GM13977 (cell line): ENCODE data around the gene U2SURP.

ENCODE experiments used
- DNase-seq: peaks from one replicate; pipeline ENCODE4 v3.0.0; 2012; ENCODE audit warnings: low spot score
- CTCF ChIP-seq: IDR thresholded peaks from 2 replicates; pipeline ENCODE4 v1.5.1; 2012; ENCODE audit warnings: mild to moderate bottlenecking, control low read depth; ENCODE audit not compliant: insufficient read depth; ENCODE audit errors: extremely low read depth, missing control alignments
- in situ Hi-C: fragments of 300-500 bp; cut with MboI; formaldehyde crosslinking; loops from one replicate; pipeline ENCODE4 v1.12.0; 2022; ENCODE audit warnings: low sequenced_read_pairs, low pct_unique_long_range_greater_than_20kb, mixed read lengths, inconsistent platforms; ENCODE audit not compliant: unreplicated experiment

The U2SURP gene

DNA sequence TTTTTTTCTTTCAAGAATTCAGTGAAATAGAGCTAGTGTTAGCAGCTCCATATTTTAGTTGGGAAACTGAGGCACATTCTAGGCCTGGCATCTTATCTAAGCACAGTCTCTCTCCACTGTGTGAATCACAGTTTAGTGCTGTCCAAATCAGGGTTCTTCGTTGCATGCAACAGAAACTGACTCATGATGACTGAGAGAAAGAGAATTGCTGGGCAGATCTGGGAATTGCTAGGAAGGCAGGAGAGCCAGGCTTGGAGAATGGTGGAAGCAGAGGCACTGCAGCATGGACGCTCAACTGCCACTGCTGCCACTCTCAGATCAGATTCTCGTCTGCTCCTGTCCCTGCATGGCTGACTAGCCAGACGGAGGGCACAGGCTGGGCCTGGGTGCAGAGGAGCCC is 77.5 kb downstream of the U2SURP start:
- no peak for TF ChIP-seq CTCF
- no peak for DNase-seq
- in situ Hi-C loops: no loop called here

DNA sequence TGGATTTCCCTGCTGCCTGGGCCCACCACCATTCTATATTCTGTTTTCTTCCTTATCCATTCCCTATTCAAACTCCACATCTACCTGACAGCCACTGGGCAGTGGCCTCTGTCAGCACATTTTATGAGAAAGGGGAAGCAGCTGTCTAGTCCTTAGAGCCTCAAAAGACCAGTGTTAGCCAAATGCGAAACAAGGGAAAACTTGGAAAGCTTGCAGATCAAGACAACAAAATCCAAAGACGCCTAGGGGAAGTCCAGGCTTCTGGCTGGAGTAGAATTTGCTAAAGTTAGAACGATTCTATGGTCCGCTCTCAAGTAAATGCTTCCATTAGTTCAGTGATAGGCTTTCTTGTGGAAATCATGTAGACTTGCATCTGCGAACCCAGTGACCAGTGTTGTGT is 78.8 kb downstream of the U2SURP start:
- TF ChIP-seq CTCF: no peak
- in situ Hi-C loops: no loop called here
- DNase-seq: no peak

DNA sequence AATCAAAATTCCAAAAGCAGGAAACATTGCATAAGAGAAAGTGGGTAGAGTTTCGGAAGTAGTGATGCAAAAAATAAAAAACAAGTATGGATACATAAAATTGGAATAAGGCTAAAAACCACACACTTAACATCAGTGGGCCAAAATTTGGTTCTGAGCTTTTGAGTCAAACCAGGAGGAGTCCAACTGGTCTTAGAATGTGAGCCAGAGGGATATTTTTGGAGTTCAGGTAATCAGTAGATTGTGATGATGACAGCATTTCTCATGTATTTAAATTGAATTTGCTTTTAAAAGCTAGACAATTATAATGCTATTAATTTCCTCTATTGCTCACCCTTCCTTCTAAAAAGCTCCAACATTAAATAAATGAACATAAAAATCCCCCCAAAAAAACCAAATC is 80.0 kb downstream of the U2SURP start:
- no peak for DNase-seq
- no peak for TF ChIP-seq CTCF
- in situ Hi-C loops: no loop called here

DNA sequence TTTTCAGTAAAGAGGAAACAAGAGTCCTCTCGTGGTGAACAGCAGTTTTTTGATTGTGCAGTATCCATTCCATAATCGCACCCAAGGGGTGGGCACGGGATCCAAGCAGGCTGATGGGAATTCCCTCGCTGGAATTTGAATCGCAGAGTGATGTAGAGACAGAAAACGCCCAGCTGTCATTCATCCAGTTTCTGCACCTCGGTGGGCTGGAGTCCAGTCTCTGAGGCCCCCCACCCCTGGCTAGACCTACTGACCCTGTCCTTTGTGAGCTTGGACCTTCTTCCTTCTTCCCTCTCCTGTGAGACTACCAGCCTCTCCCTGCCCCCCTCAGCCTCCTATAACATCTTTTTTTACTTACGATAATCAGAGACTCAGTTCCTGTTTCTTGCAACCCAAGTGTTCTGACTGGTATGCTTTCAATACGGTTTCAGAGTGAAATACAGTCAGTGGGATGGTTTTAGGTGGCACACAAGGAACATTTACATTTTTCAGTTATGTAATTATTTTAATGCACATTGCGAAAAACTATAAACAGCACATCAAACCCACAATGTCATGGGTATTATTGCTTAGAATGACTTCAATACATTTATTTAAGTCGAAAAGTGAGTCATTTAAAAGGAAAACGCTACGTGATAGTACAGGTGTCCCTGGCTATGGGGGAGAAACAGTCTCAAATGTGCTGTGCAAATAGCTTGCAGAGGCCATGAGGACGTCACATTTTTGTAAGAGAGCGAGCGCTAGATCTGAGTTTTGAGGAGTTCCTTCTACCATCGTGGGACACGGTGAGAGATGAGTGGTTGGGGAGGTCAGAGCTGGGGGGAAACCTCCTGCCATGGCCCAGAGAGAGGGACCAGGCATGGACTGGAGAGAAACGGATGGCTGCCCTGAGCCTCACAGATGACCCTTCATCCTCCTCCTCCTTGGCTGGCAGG is 80.7 kb downstream of the U2SURP start:
- in situ Hi-C loops: no loop called here
- TF ChIP-seq CTCF: no peak
- DNase-seq: peak; percentile 76

- DNase-seq: no peak
- in situ Hi-C loops: no loop called here
- no peak for TF ChIP-seq CTCF
Measured at GRCh38 chr3:143083781-143084180, 82.4 kb downstream of the U2SURP start.

- TF ChIP-seq CTCF: peak; percentile 15
- in situ Hi-C loops: no loop called here
- DNase-seq: peak; percentile 61
Measured at GRCh38 chr3:143084856-143085731, 83.7 kb downstream of the U2SURP start.
